IMR-90 (cell line): ENCODE results near the gene DOCK4.

Source experiments
- BHLHE40 ChIP-seq: fragments of 150-350 bp; IDR thresholded peaks from 2 replicates; pipeline ENCODE4 v1.6.1; 2016; ENCODE audit warnings: mild to moderate bottlenecking, low read depth, low read length
- CEBPB ChIP-seq: IDR thresholded peaks from 2 replicates; pipeline ENCODE4 v1.6.1; 2012; ENCODE audit warnings: low read depth, low read length, improper control_type of control experiment
- ELK1 ChIP-seq: fragments of 150-350 bp; IDR thresholded peaks from 2 replicates; pipeline ENCODE4 v1.6.1; 2016; ENCODE audit warnings: low read depth, mild to moderate bottlenecking, low read length, moderate library complexity, borderline replicate concordance
- FOS ChIP-seq: fragments of 150-350 bp; IDR thresholded peaks from 2 replicates; pipeline ENCODE4 v1.6.1; 2016; ENCODE audit warnings: low read depth, low read length
- MAFK ChIP-seq: IDR thresholded peaks from 2 replicates; pipeline ENCODE4 v1.6.1; 2012; ENCODE audit warnings: low read depth, low read length, improper control_type of control experiment
- MXI1 ChIP-seq: IDR thresholded peaks from 2 replicates; pipeline ENCODE4 v1.6.1; 2012; ENCODE audit warnings: low read depth, mild to moderate bottlenecking, low read length, moderate library complexity, borderline replicate concordance
- NFE2L2 ChIP-seq: fragments of 150-350 bp; IDR thresholded peaks from 2 replicates; pipeline ENCODE4 v1.6.1; 2016; ENCODE audit warnings: low read depth, mild to moderate bottlenecking, low read length
- POLR2A ChIP-seq: IDR thresholded peaks from 2 replicates; pipeline ENCODE4 v1.6.1; 2012; ENCODE audit warnings: mild to moderate bottlenecking, low read depth, low read length
- RAD21 ChIP-seq: IDR thresholded peaks from 2 replicates; pipeline ENCODE4 v1.6.1; 2012; ENCODE audit warnings: low read length, improper control_type of control experiment
- RCOR1 ChIP-seq: IDR thresholded peaks from 2 replicates; pipeline ENCODE4 v1.6.1; 2012; ENCODE audit warnings: mild to moderate bottlenecking, low read length, improper control_type of control experiment; ENCODE audit not compliant: insufficient replicate concordance
- RFX5 ChIP-seq: IDR thresholded peaks from 2 replicates; pipeline ENCODE4 v1.8.0; 2012; ENCODE audit warnings: low read depth, mild to moderate bottlenecking, low read length, moderate library complexity
- SMC3 ChIP-seq: fragments of 150-350 bp; IDR thresholded peaks from 2 replicates; pipeline ENCODE4 v1.6.1; 2016; ENCODE audit warnings: low read depth, mild to moderate bottlenecking, antibody characterized with exemption, low read length, moderate library complexity
- TF ChIP-seq, protein P1 (sequence below): conservative IDR thresholded peaks from 2 replicates; pipeline ENCODE4 v1.5.1; 2012; ENCODE audit warnings: mild to moderate bottlenecking, low read depth, low read length, improper control_type of control experiment
- TF ChIP-seq, protein P2 (sequence below): fragments of 150-350 bp; IDR thresholded peaks from 2 replicates; pipeline ENCODE4 v1.6.1; 2017; ENCODE audit warnings: mild to moderate bottlenecking, antibody characterized with exemption, low read length, low read depth

DNA sequence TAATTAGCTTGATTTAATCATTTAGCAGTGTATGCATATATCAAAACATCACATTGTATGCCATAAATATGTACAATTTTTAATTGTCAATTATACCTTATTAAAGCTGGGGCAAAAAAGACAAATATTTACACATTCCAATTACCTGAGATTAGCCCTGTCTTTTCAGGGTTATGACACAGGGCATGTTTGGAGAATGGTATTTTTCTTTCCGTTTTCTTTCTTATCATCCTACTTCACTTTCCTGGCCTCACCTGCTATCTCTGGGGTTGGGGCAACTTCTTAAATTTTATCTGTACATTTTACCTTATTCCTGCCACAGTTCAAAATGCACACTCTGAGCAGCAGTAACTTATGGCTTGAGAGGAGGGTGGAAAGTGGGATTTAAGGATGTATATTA, 285.9 kb downstream of the DOCK4 start:
- TF ChIP-seq RCOR1 (no peak), RFX5 (no peak), POLR2A (no peak), BHLHE40 (no peak), RAD21 (no peak), MAFK (no peak), FOS (no peak), CEBPB (no peak), MXI1 (no peak), SMC3 (no peak), NFE2L2 (no peak), ELK1 (no peak)
- TF ChIP-seq, protein P1, sequence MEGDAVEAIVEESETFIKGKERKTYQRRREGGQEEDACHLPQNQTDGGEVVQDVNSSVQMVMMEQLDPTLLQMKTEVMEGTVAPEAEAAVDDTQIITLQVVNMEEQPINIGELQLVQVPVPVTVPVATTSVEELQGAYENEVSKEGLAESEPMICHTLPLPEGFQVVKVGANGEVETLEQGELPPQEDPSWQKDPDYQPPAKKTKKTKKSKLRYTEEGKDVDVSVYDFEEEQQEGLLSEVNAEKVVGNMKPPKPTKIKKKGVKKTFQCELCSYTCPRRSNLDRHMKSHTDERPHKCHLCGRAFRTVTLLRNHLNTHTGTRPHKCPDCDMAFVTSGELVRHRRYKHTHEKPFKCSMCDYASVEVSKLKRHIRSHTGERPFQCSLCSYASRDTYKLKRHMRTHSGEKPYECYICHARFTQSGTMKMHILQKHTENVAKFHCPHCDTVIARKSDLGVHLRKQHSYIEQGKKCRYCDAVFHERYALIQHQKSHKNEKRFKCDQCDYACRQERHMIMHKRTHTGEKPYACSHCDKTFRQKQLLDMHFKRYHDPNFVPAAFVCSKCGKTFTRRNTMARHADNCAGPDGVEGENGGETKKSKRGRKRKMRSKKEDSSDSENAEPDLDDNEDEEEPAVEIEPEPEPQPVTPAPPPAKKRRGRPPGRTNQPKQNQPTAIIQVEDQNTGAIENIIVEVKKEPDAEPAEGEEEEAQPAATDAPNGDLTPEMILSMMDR = no peak
- TF ChIP-seq, protein P2, sequence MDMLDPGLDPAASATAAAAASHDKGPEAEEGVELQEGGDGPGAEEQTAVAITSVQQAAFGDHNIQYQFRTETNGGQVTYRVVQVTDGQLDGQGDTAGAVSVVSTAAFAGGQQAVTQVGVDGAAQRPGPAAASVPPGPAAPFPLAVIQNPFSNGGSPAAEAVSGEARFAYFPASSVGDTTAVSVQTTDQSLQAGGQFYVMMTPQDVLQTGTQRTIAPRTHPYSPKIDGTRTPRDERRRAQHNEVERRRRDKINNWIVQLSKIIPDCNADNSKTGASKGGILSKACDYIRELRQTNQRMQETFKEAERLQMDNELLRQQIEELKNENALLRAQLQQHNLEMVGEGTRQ = no peak
